Mesothelial cell of epicardium (in vitro differentiated cells): ENCODE measurements around the gene CIB4. TPM values are rescaled to one million over a fixed set of nuclear protein-coding genes. Genes with fewer than 3 reads are reported as not detected.

Source experiments
- DNase-seq, 2 experiments: peaks; one replicate each; pipeline ENCODE4 v3.0.0; 2021; ENCODE audit warnings: low spot score in 2 of 2; ENCODE audit not compliant: unreplicated experiment in 2 of 2
- H3K27ac Mint-ChIP-seq: 2 replicates; pipeline ENCODE4 v1.8.0; 2021; ENCODE audit warnings: mixed read lengths
- H3K27me3 Mint-ChIP-seq: 2 replicates; pipeline ENCODE4 v1.8.0; 2021; ENCODE audit warnings: low read depth, mixed read lengths
- H3K36me3 Mint-ChIP-seq: 2 replicates; pipeline ENCODE4 v1.8.0; 2021; ENCODE audit warnings: mixed read lengths
- H3K4me1 Mint-ChIP-seq: 2 replicates; pipeline ENCODE4 v1.8.0; 2021; ENCODE audit warnings: mixed read lengths
- H3K4me3 Mint-ChIP-seq: 2 replicates; pipeline ENCODE4 v1.8.0; 2021; ENCODE audit warnings: mild to moderate bottlenecking, moderate library complexity, mixed read lengths
- H3K9me3 Mint-ChIP-seq: 2 replicates; pipeline ENCODE4 v1.8.0; 2021; ENCODE audit warnings: mixed read lengths
- total RNA-seq: library from RNA; stranded (reverse); gene quantifications from 3 replicates; pipeline ENCODE4 v1.2.1, GENCODE V29; 2021
- TF ChIP-seq, protein P1 (sequence below): fragments of 200-600 bp; sonication (generic); IDR thresholded peaks from one replicate; pipeline ENCODE4 v1.5.0; 2021; ENCODE audit warnings: antibody characterized with exemption; ENCODE audit not compliant: unreplicated experiment

CIB4 gene
- total RNA-seq, 1 donor from 2014 or later = not detected

DNA sequence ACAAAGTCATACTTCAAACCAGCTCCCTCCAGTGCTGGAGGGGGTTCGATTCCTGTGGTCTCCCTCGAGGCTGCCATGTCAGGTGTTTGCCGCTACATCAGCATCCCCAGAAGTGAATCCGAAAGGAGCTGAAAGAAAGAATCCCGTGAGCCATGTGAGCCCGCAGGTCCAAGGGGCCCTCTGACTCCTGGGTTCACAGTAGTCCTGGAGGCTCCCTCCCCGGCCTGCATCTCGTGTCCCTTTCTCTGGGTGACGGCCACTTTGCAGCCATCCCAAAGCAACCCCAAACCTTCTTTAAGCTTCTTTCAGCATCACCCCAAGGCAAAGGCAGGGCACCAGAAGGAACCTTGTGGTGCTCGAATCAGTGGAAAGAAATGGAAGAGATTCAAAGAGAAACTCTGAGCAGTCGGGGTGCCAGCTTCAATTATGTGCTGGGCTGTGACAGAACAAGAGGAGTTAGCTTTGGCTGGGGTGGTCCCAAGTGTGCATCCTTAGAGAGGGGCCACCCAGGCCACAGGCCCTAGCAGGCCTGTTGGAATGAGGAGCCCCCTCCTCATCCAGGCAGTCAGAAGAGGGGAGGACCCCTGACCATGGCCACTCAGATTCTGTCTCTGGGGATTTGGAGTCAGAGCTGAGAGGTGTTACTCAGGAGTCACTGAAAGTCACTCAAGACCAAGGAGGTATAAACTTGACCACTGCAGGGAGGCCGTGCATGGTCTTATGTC lies 59.7 kb downstream of the CIB4 start:
- Mint-ChIP-seq H3K4me1 (no peaks in the 10 kb centered on the region), H3K9me3 (no peaks in the 10 kb centered on the region), H3K4me3 (no peak overlapping the region), H3K36me3 (no peaks in the 10 kb centered on the region), H3K27me3 (peaks cover 53% of the 10 kb centered on the region), H3K27ac (no peak overlapping the region)
- DNase-seq = no peak
- TF ChIP-seq, protein P1, sequence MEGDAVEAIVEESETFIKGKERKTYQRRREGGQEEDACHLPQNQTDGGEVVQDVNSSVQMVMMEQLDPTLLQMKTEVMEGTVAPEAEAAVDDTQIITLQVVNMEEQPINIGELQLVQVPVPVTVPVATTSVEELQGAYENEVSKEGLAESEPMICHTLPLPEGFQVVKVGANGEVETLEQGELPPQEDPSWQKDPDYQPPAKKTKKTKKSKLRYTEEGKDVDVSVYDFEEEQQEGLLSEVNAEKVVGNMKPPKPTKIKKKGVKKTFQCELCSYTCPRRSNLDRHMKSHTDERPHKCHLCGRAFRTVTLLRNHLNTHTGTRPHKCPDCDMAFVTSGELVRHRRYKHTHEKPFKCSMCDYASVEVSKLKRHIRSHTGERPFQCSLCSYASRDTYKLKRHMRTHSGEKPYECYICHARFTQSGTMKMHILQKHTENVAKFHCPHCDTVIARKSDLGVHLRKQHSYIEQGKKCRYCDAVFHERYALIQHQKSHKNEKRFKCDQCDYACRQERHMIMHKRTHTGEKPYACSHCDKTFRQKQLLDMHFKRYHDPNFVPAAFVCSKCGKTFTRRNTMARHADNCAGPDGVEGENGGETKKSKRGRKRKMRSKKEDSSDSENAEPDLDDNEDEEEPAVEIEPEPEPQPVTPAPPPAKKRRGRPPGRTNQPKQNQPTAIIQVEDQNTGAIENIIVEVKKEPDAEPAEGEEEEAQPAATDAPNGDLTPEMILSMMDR = no peak

DNA sequence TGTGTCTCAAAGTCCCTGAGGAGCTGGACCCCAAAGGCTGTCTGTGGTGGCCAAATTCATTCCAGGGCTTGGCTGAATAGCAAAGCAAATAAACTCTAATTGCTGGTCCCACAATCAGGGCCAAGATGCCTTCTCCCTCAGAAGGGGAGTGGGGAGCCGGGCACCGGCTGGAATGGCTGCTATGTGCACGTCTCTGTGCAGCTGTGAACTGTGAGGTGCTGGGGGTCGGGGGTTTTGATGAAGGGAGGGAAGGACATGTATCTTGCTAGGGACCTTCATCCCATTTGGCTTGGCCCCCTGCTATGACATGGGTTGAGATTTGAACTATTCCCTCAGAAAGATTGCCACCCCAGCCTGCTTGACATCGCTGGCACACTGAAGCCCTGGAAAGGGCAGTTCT lies 60.4 kb downstream of the CIB4 start:
- TF ChIP-seq, protein P1 = no peak
- no peaks in the 10 kb centered on the region for H3K36me3 Mint-ChIP-seq
- H3K27me3 Mint-ChIP-seq = peaks cover 49% of the 10 kb centered on the region
- H3K9me3 Mint-ChIP-seq = no peaks in the 10 kb centered on the region
- no peak for DNase-seq
- H3K27ac Mint-ChIP-seq = no peak overlapping the region
- H3K4me3 Mint-ChIP-seq = no peak overlapping the region
- H3K4me1 Mint-ChIP-seq = no peaks in the 10 kb centered on the region

DNA sequence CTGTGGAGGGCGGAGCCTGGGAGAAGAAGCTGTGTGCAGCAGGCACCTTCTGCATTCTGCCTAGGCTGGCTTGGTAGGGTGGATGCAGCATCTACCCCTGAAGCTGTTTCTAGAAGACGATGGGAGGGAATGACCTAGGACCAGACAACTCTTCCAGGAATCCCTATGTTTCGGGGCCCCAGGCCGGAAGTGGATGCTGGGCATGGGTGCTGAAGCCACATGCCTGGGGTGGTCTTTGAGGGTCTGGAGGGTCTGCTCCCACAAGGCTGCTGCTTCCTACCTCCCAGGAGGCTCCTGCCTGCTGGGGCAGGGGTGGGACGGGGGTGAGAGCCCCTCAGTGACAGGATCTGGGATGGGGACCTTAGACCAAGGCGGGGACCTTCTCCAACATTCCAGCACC lies 61.0 kb downstream of the CIB4 start:
- H3K9me3 Mint-ChIP-seq = no peaks in the 10 kb centered on the region
- no peaks in the 10 kb centered on the region for H3K4me1 Mint-ChIP-seq
- H3K27ac Mint-ChIP-seq = no peak overlapping the region
- peaks cover 49% of the 10 kb centered on the region for H3K27me3 Mint-ChIP-seq
- DNase-seq = no peak
- H3K36me3 Mint-ChIP-seq = no peaks in the 10 kb centered on the region
- TF ChIP-seq, protein P1 = no peak
- H3K4me3 Mint-ChIP-seq = no peak overlapping the region

DNA sequence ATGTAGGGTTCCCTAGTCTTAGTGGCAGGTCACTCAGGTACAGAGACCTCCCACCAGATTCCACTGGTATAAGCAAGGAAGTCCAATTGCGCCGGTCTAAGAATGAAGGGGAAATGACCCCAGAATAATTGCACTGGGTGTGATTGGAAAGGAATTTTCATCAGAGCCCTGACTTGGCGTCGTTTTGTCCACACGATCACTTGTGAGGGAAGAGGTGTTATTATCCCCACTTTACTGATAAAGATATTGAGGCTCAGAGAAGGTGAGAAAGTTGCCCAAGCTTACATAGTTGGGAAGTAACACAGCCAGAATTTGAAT lies 61.5 kb downstream of the CIB4 start:
- DNase-seq = no peak
- TF ChIP-seq, protein P1 = no peak
- peaks cover 49% of the 10 kb centered on the region for H3K27me3 Mint-ChIP-seq
- no peak overlapping the region for H3K27ac Mint-ChIP-seq
- H3K4me3 Mint-ChIP-seq = no peak overlapping the region
- H3K36me3 Mint-ChIP-seq = no peaks in the 10 kb centered on the region
- no peaks in the 10 kb centered on the region for H3K4me1 Mint-ChIP-seq
- H3K9me3 Mint-ChIP-seq = no peaks in the 10 kb centered on the region

DNA sequence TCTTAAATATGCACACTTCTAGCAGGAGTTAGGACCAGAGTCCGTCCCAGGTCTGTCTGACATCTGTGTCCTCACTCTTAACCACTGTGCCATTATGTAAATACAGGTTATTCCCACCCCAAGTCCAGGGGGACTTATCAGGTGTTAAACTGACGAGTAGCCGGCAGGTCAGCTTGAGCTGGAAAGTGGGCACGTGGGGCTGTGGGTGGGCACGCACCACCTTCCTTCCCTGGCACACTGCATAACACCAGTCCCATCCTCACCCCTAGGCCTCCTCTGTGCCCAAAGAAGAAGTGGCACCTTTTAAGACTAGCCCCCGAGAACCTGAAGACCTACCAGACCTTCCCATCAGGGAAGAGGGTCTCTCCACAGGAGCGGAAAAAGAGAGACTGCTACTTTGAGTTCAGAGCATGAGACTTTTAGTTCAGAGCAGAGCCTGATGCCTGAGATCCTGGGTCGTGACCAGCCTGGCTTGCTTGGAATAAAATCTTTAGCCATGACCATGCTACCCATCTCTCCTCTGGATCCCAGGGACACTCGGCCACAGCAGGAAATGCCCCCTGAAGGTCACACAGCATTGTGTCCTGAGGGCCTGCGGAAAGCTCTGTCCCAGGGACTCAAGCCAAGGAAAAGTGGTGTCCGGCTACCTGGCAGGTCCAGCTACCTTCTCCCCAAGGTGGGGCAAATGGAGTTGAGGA lies 62.0 kb downstream of the CIB4 start:
- Mint-ChIP-seq H3K27me3 (peaks cover 50% of the 10 kb centered on the region), H3K4me3 (no peak overlapping the region), H3K9me3 (no peaks in the 10 kb centered on the region), H3K36me3 (no peaks in the 10 kb centered on the region), H3K27ac (no peak overlapping the region), H3K4me1 (no peaks in the 10 kb centered on the region)
- TF ChIP-seq, protein P1 = no peak
- no peak for DNase-seq
